Mesendoderm (in vitro differentiated cells): ENCODE results near the gene PPOX.

Experiments
- DNase-seq: peaks from one replicate; pipeline ENCODE4 v3.0.0; 2013
- H2AK5ac ChIP-seq: 2 replicates; pipeline ENCODE4 v1.6.1; 2013; ENCODE audit warnings: low read length, inconsistent platforms
- H2BK120ac ChIP-seq: 2 replicates; pipeline ENCODE4 v1.6.1; 2013; ENCODE audit warnings: low read depth, mild to moderate bottlenecking, low read length, moderate library complexity, mixed read lengths
- H2BK15ac ChIP-seq: replicated peaks from 2 replicates; pipeline ENCODE4 v1.6.1; 2013; ENCODE audit warnings: low read depth, mild to moderate bottlenecking, moderate library complexity
- H2BK5ac ChIP-seq: 2 replicates; pipeline ENCODE4 v1.6.1; 2013; ENCODE audit warnings: low read length, inconsistent platforms
- H3K18ac ChIP-seq: 2 replicates; pipeline ENCODE4 v1.6.1; 2013; ENCODE audit warnings: mild to moderate bottlenecking, low read length, mixed read lengths
- H3K23ac ChIP-seq: one replicate; pipeline ENCODE4 v1.6.1; 2013; ENCODE audit warnings: low read length
- H3K27ac ChIP-seq: 2 replicates; pipeline ENCODE4 v1.5.1; 2013; ENCODE audit warnings: low read depth, mild to moderate bottlenecking, inconsistent platforms, low read length, moderate library complexity
- H3K27me3 ChIP-seq: 2 replicates; pipeline ENCODE4 v1.6.1; 2013; ENCODE audit warnings: low read length, control low read depth, mild to moderate bottlenecking, inconsistent platforms; ENCODE audit not compliant: insufficient read depth, poor library complexity
- H3K36me3 ChIP-seq: 2 replicates; pipeline ENCODE4 v1.6.1; 2013; ENCODE audit warnings: low read length, inconsistent platforms; ENCODE audit not compliant: control insufficient read depth, insufficient read depth
- H3K4ac ChIP-seq: one replicate; pipeline ENCODE4 v1.6.1; 2013; ENCODE audit warnings: low read depth, mild to moderate bottlenecking, low read length, moderate library complexity
- H3K4me1 ChIP-seq: 2 replicates; pipeline ENCODE4 v1.6.1; 2013; ENCODE audit warnings: low read depth, low read length, inconsistent platforms; ENCODE audit not compliant: control insufficient read depth
- H3K4me2 ChIP-seq: 2 replicates; pipeline ENCODE4 v1.6.1; 2013; ENCODE audit warnings: low read length
- H3K4me3 ChIP-seq: 2 replicates; pipeline ENCODE4 v1.5.1; 2013; ENCODE audit warnings: mild to moderate bottlenecking, low read length
- H3K56ac ChIP-seq: one replicate; pipeline ENCODE4 v1.6.1; 2013; ENCODE audit warnings: low read length
- H3K79me1 ChIP-seq: 2 replicates; pipeline ENCODE4 v1.6.1; 2013; ENCODE audit warnings: low read length, inconsistent platforms
- H3K79me2 ChIP-seq: 2 replicates; pipeline ENCODE4 v1.6.1; 2013; ENCODE audit warnings: mild to moderate bottlenecking, low read length; ENCODE audit not compliant: control insufficient read depth, insufficient read depth
- H3K9ac ChIP-seq: 2 replicates; pipeline ENCODE4 v1.6.1; 2013; ENCODE audit warnings: low read length, inconsistent platforms
- H4K5ac ChIP-seq: one replicate; pipeline ENCODE4 v1.6.1; 2013; ENCODE audit warnings: low read length
- H4K8ac ChIP-seq: one replicate; pipeline ENCODE4 v1.6.1; 2013; ENCODE audit warnings: low read depth, mild to moderate bottlenecking, control low read depth, low read length, moderate library complexity
- WGBS: extraction: QIAGEN DNeasy Blood & Tissue Kit; methylation state at CpG from one replicate; pipeline ENCODE4 v1.1.7; 2013; ENCODE audit warnings: low lambda C conversion rate, missing lambda C conversion rate; ENCODE audit not compliant: insufficient coverage; ENCODE audit errors: extremely low coverage; 5-methylcytosine and 5-hydroxymethylcytosine counted together

Gene PPOX

GRCh38 chr1:161215076-161215475, 48.9 kb downstream of the PPOX start, which contains the start of gene FCER1G:
TSS of gene FCER1G (plus strand) at chr1:161215295. CDS start at chr1:161215322, 27 bp downstream.
- Histone ChIP-seq H3K4ac (no peak within 1 kb of the TSS), H3K4me3 (no peak within 1 kb of the TSS), H3K56ac (no peak within 1 kb of the TSS), H4K5ac (no peak within 1 kb of the TSS), H3K36me3 (peaks cover 14% of the 10 kb centered on the region), H3K4me2 (no peak within 1 kb of the TSS), H3K4me1 (peaks cover under 1% of the 10 kb centered on the region), H3K27me3 (no peaks in the 10 kb centered on the region), H2BK15ac (no peak within 1 kb of the TSS), H3K79me1 (no peaks in the 10 kb centered on the region), H2AK5ac (no peak within 1 kb of the TSS), H3K27ac (no peak within 1 kb of the TSS), H3K18ac (no peak within 1 kb of the TSS), H2BK120ac (no peak within 1 kb of the TSS), H3K79me2 (no peaks in the 10 kb centered on the region), H2BK5ac (no peak within 1 kb of the TSS), H3K23ac (no peak within 1 kb of the TSS), H4K8ac (no peak within 1 kb of the TSS), H3K9ac (no peak within 1 kb of the TSS)
- no peak for DNase-seq
- whole genome bisulfite sequencing: no CpG with 5 or more reads among the region's 10 CpGs

DNA sequence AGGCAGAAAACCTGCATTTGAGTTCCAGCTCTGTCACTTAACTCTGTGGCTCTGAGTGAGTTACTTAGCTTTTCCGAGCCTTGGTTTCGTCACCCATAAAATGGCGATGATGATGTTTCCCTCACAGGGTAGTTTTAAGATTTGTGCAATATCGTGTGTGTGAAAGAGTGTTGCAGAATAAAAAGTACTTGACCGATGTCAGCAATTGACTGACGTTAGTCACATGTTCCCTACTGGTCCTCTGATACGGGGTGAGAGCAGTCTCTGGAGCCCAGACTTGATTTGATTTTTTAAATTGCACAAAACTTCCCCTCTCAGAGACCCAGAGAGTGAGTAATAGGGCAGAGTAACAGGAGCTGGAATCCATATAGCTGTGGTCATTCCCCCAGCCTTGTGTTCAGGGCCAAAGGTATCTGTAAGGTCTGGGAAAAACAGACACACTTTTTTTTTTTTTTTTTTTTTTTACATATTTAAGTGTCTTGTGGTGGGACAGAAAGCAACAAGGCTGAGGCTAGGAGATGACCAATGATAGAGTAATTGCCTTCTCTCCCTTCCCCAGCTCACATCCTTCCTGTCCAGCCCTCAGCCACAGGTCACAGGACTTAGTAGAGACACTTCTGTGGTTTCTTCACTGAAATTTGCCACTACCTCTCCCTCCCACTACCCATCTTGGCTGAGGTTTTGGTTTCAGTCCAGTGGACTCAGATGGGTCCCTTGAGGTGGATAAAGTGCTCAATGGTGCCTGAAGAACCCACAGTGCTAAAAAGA, 50.9 kb downstream of the PPOX start:
- Histone ChIP-seq H2AK5ac (no peak overlapping the region), H2BK15ac (no peak overlapping the region), H3K79me2 (no peaks in the 10 kb centered on the region), H3K4me3 (no peak overlapping the region), H3K4me2 (no peak overlapping the region), H4K8ac (no peak overlapping the region), H3K23ac (no peak overlapping the region), H3K79me1 (no peaks in the 10 kb centered on the region), H3K27me3 (no peaks in the 10 kb centered on the region), H3K4ac (no peak overlapping the region), H3K4me1 (no peaks in the 10 kb centered on the region), H3K36me3 (peaks cover 8% of the 10 kb centered on the region), H3K9ac (no peak overlapping the region), H2BK5ac (no peak overlapping the region), H3K18ac (no peak overlapping the region), H4K5ac (no peak overlapping the region), H3K56ac (no peak overlapping the region), H2BK120ac (no peak overlapping the region), H3K27ac (no peak overlapping the region)
- DNase-seq: no peak
- no CpG with 5 or more reads among the region's 7 CpGs for WGBS

- H3K4ac ChIP-seq: no peak overlapping the region
- H3K79me1 ChIP-seq: no peaks in the 10 kb centered on the region
- no peak overlapping the region for H3K27ac ChIP-seq
- no peak for DNase-seq
- H3K56ac ChIP-seq: no peak overlapping the region
- WGBS: no CpG with 5 or more reads among the region's 6 CpGs
- no peak overlapping the region for H4K5ac ChIP-seq
- H2BK120ac ChIP-seq: no peak overlapping the region
- no peak overlapping the region for H2AK5ac ChIP-seq
- H3K18ac ChIP-seq: no peak overlapping the region
- no peak overlapping the region for H3K4me2 ChIP-seq
- H3K27me3 ChIP-seq: no peaks in the 10 kb centered on the region
- peaks cover 7% of the 10 kb centered on the region for H3K36me3 ChIP-seq
- H4K8ac ChIP-seq: no peak overlapping the region
- H3K79me2 ChIP-seq: no peaks in the 10 kb centered on the region
- no peak overlapping the region for H2BK15ac ChIP-seq
- H2BK5ac ChIP-seq: no peak overlapping the region
- H3K9ac ChIP-seq: no peak overlapping the region
- H3K23ac ChIP-seq: no peak overlapping the region
- H3K4me1 ChIP-seq: no peaks in the 10 kb centered on the region
- no peak overlapping the region for H3K4me3 ChIP-seq
These were observed 51.6 kb downstream of the PPOX start for GRCh38 chr1:161217831-161218230.

DNA sequence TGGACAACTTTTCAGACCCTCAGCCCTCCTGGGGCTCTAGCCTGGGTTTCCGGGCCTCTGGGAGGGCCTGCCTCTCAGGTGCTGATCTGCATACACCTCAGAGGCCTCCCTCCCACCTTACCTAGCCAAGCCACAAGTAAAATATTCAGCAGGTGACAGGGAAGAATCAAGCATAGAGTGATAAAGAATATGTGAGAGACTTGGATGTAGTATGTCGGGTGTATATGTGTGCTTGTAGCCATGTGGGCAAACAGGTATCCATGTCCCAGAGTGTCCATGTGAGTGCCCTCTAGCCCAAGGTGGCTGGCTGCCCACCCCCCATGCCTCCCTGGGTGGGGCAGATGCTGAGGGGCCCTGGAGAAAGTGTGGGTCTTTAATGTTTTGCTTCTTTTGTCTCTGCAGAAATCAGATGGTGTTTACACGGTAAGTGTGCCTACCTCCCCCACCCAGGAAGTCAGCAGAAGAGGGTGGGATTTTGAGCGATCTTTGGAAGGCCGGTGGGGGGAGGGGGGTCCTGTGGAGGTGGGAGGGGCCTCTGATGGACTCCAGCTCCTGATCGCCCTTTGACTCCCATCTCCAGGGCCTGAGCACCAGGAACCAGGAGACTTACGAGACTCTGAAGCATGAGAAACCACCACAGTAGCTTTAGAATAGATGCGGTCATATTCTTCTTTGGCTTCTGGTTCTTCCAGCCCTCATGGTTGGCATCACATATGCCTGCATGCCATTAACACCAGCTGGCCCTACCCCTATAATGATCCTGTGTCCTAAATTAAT, 52.3 kb downstream of the PPOX start:
- Histone ChIP-seq H2BK15ac (no peak overlapping the region), H3K27ac (no peak overlapping the region), H2BK5ac (no peak overlapping the region), H3K4ac (no peak overlapping the region), H2BK120ac (no peak overlapping the region), H3K9ac (no peak overlapping the region), H3K4me3 (no peak overlapping the region), H3K27me3 (no peaks in the 10 kb centered on the region), H3K23ac (no peak overlapping the region), H3K79me2 (no peaks in the 10 kb centered on the region), H3K56ac (no peak overlapping the region), H3K4me1 (no peaks in the 10 kb centered on the region), H2AK5ac (no peak overlapping the region), H3K4me2 (no peak overlapping the region), H3K79me1 (no peaks in the 10 kb centered on the region), H4K8ac (no peak overlapping the region), H3K36me3 (peaks cover 3% of the 10 kb centered on the region), H4K5ac (no peak overlapping the region), H3K18ac (no peak overlapping the region)
- DNase-seq: no peak
- WGBS: no CpG with 5 or more reads among the region's 8 CpGs

- Histone ChIP-seq H2AK5ac (no peak overlapping the region), H3K27ac (no peak overlapping the region)
These were observed 53.1 kb downstream of the PPOX start for GRCh38 chr1:161219078-161219892.

More at GRCh38 chr1:161219078-161219892, 53.1 kb downstream of the PPOX start:
- H3K18ac ChIP-seq: no peak overlapping the region
- no peak overlapping the region for H3K23ac ChIP-seq
- no peaks in the 10 kb centered on the region for H3K27me3 ChIP-seq
- H3K79me2 ChIP-seq: no peaks in the 10 kb centered on the region
- no peaks in the 10 kb centered on the region for H3K79me1 ChIP-seq
- no peak for DNase-seq
- no peak overlapping the region for H3K9ac ChIP-seq
- no peak overlapping the region for H3K4me3 ChIP-seq
- H2BK120ac ChIP-seq: no peak overlapping the region
- no peak overlapping the region for H3K4me2 ChIP-seq
- no CpG with 5 or more reads among the region's 5 CpGs for WGBS
- H3K56ac ChIP-seq: no peak overlapping the region
- H4K5ac ChIP-seq: no peak overlapping the region
- H2BK15ac ChIP-seq: no peak overlapping the region
- no peaks in the 10 kb centered on the region for H3K36me3 ChIP-seq
- no peak overlapping the region for H2BK5ac ChIP-seq
- H4K8ac ChIP-seq: no peak overlapping the region
- no peak overlapping the region for H3K4ac ChIP-seq
- H3K4me1 ChIP-seq: peaks cover 3% of the 10 kb centered on the region
